HL-60/S4 (cell line): Measurements from ENCODE around the gene HSPA12B.

Source experiments
- in situ Hi-C: fragments of 300-500 bp; cut with MboI; formaldehyde crosslinking; loops from 2 replicates; pipeline ENCODE4 v1.14.3; 2022; ENCODE audit warnings: low sequenced_read_pairs

HSPA12B gene

GRCh38 chr20:3732327-3733118 is at the start of gene HSPA12B:
Gene HSPA12B (plus strand): TSS chr20:3732685. CDS start chr20:3738675, 5,990 bp downstream.
- in situ Hi-C loops: no loop called here

- in situ Hi-C loops: loop anchor here (25.0 kb wide), 1 partner anchor 902 kb away; no protein-coding TSS in a partner anchor
Observed at GRCh38 chr20:3685341-3685740, 47.1 kb upstream of the HSPA12B start.

GRCh38 chr20:3686421-3686820 is 46.1 kb upstream of the HSPA12B start:
- in situ Hi-C loops: loop anchor here (25.0 kb wide), 1 partner anchor 901 kb away; no protein-coding TSS in a partner anchor

- in situ Hi-C loops: loop anchor here (25.0 kb wide), 1 partner anchor 900 kb away; no protein-coding TSS in a partner anchor
Observed at GRCh38 chr20:3686867-3687321, 45.6 kb upstream of the HSPA12B start.

- in situ Hi-C loops: loop anchor here (25.0 kb wide), 1 partner anchor 900 kb away; no protein-coding TSS in a partner anchor
Observed at GRCh38 chr20:3687655-3688054, 44.8 kb upstream of the HSPA12B start.

- in situ Hi-C loops: loop anchor here (25.0 kb wide), 1 partner anchor 897 kb away; no protein-coding TSS in a partner anchor
Observed at GRCh38 chr20:3689978-3690377, 42.5 kb upstream of the HSPA12B start.

- in situ Hi-C loops: loop anchor here (25.0 kb wide), 1 partner anchor 897 kb away; no protein-coding TSS in a partner anchor
Observed at GRCh38 chr20:3690413-3690812, 42.1 kb upstream of the HSPA12B start.

- in situ Hi-C loops: loop anchor here (25.0 kb wide), 1 partner anchor 896 kb away; no protein-coding TSS in a partner anchor
Observed at GRCh38 chr20:3691306-3691705, 41.2 kb upstream of the HSPA12B start.

GRCh38 chr20:3691897-3692296 is 40.6 kb upstream of the HSPA12B start:
- in situ Hi-C loops: loop anchor here (25.0 kb wide), 1 partner anchor 895 kb away; no protein-coding TSS in a partner anchor

GRCh38 chr20:3692706-3693294 is 39.7 kb upstream of the HSPA12B start:
- in situ Hi-C loops: loop anchor here (25.0 kb wide), 1 partner anchor 895 kb away; no protein-coding TSS in a partner anchor

GRCh38 chr20:3693376-3693775 is 39.1 kb upstream of the HSPA12B start:
- in situ Hi-C loops: loop anchor here (25.0 kb wide), 1 partner anchor 894 kb away; no protein-coding TSS in a partner anchor

GRCh38 chr20:3694864-3695263 is 37.6 kb upstream of the HSPA12B start:
- in situ Hi-C loops: loop anchor here (25.0 kb wide), 1 partner anchor 892 kb away; no protein-coding TSS in a partner anchor

- in situ Hi-C loops: loop anchor here (25.0 kb wide), 1 partner anchor 891 kb away; no protein-coding TSS in a partner anchor
Observed at GRCh38 chr20:3696200-3696599, 36.3 kb upstream of the HSPA12B start.

GRCh38 chr20:3696745-3697587 is 35.5 kb upstream of the HSPA12B start:
- in situ Hi-C loops: loop anchor here (25.0 kb wide), 1 partner anchor 890 kb away; no protein-coding TSS in a partner anchor

GRCh38 chr20:3697588-3698305 is 34.7 kb upstream of the HSPA12B start:
- in situ Hi-C loops: loop anchor here (25.0 kb wide), 1 partner anchor 890 kb away; no protein-coding TSS in a partner anchor

GRCh38 chr20:3698591-3699001 is 33.9 kb upstream of the HSPA12B start:
- in situ Hi-C loops: loop anchor here (25.0 kb wide), 1 partner anchor 889 kb away; no protein-coding TSS in a partner anchor

GRCh38 chr20:3699037-3699436 is 33.4 kb upstream of the HSPA12B start:
- in situ Hi-C loops: loop anchor here (25.0 kb wide), 1 partner anchor 888 kb away; no protein-coding TSS in a partner anchor

GRCh38 chr20:3701061-3701998 is 31.2 kb upstream of the HSPA12B start:
- in situ Hi-C loops: no loop called here
